ENCODE results near the gene SCYL3.
"Not testable (repeated sequence)": the region's sequence is repeated elsewhere in the genome, so short reads cannot be mapped to it uniquely, and the experiment has no call there.

SCYL3 gene

DNA sequence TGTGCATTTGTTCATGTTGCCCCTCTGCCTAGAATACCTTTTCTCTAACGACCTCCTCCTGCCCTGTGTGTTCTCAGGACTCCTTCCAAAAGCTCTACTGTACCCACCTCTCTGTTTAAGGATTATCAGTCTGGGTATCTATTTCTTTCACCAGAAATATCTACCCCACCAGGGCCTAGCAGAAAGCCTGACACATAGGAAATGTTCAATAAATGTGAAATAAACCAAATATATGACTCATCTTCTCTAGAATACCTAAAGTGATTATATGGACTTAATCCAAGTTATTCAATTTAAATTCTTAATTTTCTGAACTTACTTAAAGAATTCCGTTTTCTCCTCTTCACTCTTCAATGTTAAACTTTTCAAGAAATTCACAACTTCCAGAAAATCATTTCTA, 27.1 kb downstream of the SCYL3 start:
- Histone ChIP-seq H3K36me3 (ENCODE audit: control insufficient read depth, low read depth, low read length) (peaks cover 72% of the 10 kb centered on the region), H3K4me3 (ENCODE audit: low read length) (no peak overlapping the region), H3K9ac (ENCODE audit: low read length) (no peak overlapping the region), H3K9me3 (ENCODE audit: control insufficient read depth, low read depth, low read length) (no peaks in the 10 kb centered on the region), H3K27me3 (ENCODE audit: control insufficient read depth, insufficient read depth, low read length) (no peaks in the 10 kb centered on the region), H3K4me1 (ENCODE audit: control insufficient read depth, low read depth, low read length) (no peaks in the 10 kb centered on the region), H3K27ac (ENCODE audit: low read length) (no peak overlapping the region)

GRCh38 chr1:169864531-169864930, 29.2 kb downstream of the SCYL3 start:
- not testable (repeated sequence) for H3K9me3 ChIP-seq (ENCODE audit: control insufficient read depth, low read depth, low read length); H3K27me3 ChIP-seq (ENCODE audit: control insufficient read depth, insufficient read depth, low read length); H3K27ac ChIP-seq (ENCODE audit: low read length); H3K9ac ChIP-seq (ENCODE audit: low read length); H3K4me1 ChIP-seq (ENCODE audit: control insufficient read depth, low read depth, low read length); H3K4me3 ChIP-seq (ENCODE audit: low read length)
- H3K36me3 ChIP-seq (ENCODE audit: control insufficient read depth, low read depth, low read length) = peaks cover 71% of the 10 kb centered on the region

- Histone ChIP-seq H3K4me1 (ENCODE audit: control insufficient read depth, low read depth, low read length) (no peaks in the 10 kb centered on the region), H3K9ac (ENCODE audit: low read length) (no peak overlapping the region), H3K27me3 (ENCODE audit: control insufficient read depth, insufficient read depth, low read length) (no peaks in the 10 kb centered on the region), H3K9me3 (ENCODE audit: control insufficient read depth, low read depth, low read length) (no peaks in the 10 kb centered on the region), H3K4me3 (ENCODE audit: low read length) (no peak overlapping the region), H3K36me3 (ENCODE audit: control insufficient read depth, low read depth, low read length) (peaks cover 63% of the 10 kb centered on the region), H3K27ac (ENCODE audit: low read length) (no peak overlapping the region)
Observed at GRCh38 chr1:169860750-169861149, 32.9 kb downstream of the SCYL3 start.

DNA sequence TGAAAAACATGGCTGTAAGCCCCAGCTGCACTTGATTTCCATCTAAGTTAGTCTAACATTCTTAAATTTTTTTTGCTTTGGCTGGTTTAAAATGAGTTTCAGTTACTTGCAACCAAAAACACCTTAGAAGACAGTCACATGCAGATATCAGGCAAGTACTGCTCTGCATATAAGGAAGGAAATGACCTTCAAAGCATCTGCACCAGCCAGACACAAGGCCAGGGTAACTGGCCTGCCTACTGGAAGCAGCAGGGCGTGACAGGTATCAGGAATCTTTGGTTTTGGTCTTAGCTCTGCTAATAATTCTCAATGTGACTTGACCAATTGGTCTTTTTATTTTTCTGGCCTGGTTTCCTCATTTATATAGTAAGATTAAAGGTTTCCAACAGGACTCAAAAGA, 33.5 kb downstream of the SCYL3 start:
- Histone ChIP-seq H3K9me3 (ENCODE audit: control insufficient read depth, low read depth, low read length) (no peaks in the 10 kb centered on the region), H3K36me3 (ENCODE audit: control insufficient read depth, low read depth, low read length) (peaks cover 63% of the 10 kb centered on the region), H3K27ac (ENCODE audit: low read length) (no peak overlapping the region), H3K4me3 (ENCODE audit: low read length) (no peak overlapping the region), H3K4me1 (ENCODE audit: control insufficient read depth, low read depth, low read length) (no peaks in the 10 kb centered on the region), H3K27me3 (ENCODE audit: control insufficient read depth, insufficient read depth, low read length) (no peaks in the 10 kb centered on the region), H3K9ac (ENCODE audit: low read length) (no peak overlapping the region)

GRCh38 chr1:169859001-169859400, 34.7 kb downstream of the SCYL3 start:
- Histone ChIP-seq H3K4me1 (ENCODE audit: control insufficient read depth, low read depth, low read length) (no peaks in the 10 kb centered on the region), H3K9ac (ENCODE audit: low read length) (no peak overlapping the region), H3K27me3 (ENCODE audit: control insufficient read depth, insufficient read depth, low read length) (no peaks in the 10 kb centered on the region), H3K36me3 (ENCODE audit: control insufficient read depth, low read depth, low read length) (peaks cover 68% of the 10 kb centered on the region), H3K4me3 (ENCODE audit: low read length) (no peak overlapping the region), H3K27ac (ENCODE audit: low read length) (no peak overlapping the region), H3K9me3 (ENCODE audit: control insufficient read depth, low read depth, low read length) (no peaks in the 10 kb centered on the region)

DNA sequence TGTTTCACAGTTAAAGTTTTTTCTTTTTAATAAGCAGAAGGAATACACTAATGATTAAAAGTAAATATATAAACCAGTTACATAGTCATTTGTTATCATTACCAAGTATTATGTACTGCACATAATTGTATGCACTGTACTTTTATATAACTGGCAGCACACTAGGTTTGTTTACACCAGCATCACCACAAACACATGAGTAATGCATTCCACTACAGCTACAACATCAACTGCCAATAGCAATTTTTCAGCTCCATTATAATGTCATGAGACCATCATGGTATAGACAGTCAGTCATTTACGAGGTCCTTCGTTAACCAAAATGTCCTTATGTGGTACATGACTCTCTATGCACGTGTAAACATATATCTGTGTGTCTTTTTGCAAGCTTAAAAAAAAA, 35.2 kb downstream of the SCYL3 start:
- Histone ChIP-seq H3K27me3 (ENCODE audit: control insufficient read depth, insufficient read depth, low read length) (no peaks in the 10 kb centered on the region), H3K36me3 (ENCODE audit: control insufficient read depth, low read depth, low read length) (peaks cover 68% of the 10 kb centered on the region), H3K4me3 (ENCODE audit: low read length) (no peak overlapping the region), H3K9ac (ENCODE audit: low read length) (no peak overlapping the region), H3K27ac (ENCODE audit: low read length) (no peak overlapping the region), H3K9me3 (ENCODE audit: control insufficient read depth, low read depth, low read length) (no peaks in the 10 kb centered on the region), H3K4me1 (ENCODE audit: control insufficient read depth, low read depth, low read length) (no peaks in the 10 kb centered on the region)

DNA sequence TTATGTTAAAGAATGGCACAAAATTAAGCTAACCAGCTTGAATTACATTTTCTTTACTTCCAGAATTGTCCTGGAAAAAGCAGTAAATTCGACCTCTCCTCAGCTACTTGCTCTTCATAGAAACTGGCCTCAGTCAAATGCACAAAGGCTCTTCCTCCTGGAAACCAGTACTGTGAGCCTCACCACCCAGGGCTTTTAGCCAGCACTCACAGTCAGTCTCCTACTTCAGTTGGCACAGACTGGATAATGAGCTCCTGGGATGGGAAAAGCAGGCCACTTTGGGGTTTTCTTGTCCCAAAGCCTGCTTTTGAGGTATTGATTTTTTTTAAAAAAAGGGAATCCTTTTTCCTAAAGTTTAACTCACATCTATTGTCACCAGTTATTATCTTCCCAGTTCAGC, 40.4 kb downstream of the SCYL3 start:
- Histone ChIP-seq H3K4me1 (ENCODE audit: control insufficient read depth, low read depth, low read length) (no peaks in the 10 kb centered on the region), H3K9me3 (ENCODE audit: control insufficient read depth, low read depth, low read length) (no peaks in the 10 kb centered on the region), H3K27me3 (ENCODE audit: control insufficient read depth, insufficient read depth, low read length) (no peaks in the 10 kb centered on the region), H3K4me3 (ENCODE audit: low read length) (no peak overlapping the region), H3K36me3 (ENCODE audit: control insufficient read depth, low read depth, low read length) (peaks cover 80% of the 10 kb centered on the region), H3K9ac (ENCODE audit: low read length) (no peak overlapping the region), H3K27ac (ENCODE audit: low read length) (no peak overlapping the region)

DNA sequence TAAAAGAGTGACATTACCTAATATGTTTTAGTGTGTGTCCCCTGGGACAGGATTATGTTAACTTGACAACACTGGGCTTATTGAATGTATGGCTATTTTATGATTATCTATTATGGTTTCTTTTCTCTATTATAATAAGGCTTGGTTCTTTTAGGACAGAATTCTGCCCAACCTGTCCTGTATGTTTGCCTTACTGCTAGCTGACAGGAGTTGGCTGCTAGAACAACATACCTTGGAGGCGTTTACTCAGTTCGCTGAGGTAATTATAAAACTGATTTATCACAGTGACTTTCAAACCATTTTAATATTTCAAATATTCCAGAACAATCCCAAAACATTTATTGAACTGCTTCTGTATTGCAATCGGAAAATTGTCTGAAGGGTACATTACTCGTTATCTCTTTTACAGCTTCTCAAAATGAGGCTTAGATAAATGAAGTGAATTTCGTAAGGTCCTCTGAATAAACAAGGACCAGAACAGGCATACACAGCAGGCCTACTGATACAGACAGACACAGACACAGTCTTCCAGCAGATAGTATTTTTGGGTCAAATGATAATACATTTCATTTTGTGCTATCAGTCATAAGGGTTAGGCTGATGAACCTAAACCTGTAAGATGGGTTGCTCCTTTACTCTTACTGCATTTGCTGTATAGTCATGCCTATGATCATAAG, 44.2 kb downstream of the SCYL3 start:
- H3K36me3 ChIP-seq (ENCODE audit: control insufficient read depth, low read depth, low read length) = peaks cover 76% of the 10 kb centered on the region
- no peaks in the 10 kb centered on the region for H3K27me3 ChIP-seq (ENCODE audit: control insufficient read depth, insufficient read depth, low read length)
- no peak overlapping the region for H3K9ac ChIP-seq (ENCODE audit: low read length)
- no peak overlapping the region for H3K4me3 ChIP-seq (ENCODE audit: low read length)
- no peaks in the 10 kb centered on the region for H3K9me3 ChIP-seq (ENCODE audit: control insufficient read depth, low read depth, low read length)
- H3K4me1 ChIP-seq (ENCODE audit: control insufficient read depth, low read depth, low read length) = no peaks in the 10 kb centered on the region
- H3K27ac ChIP-seq (ENCODE audit: low read length) = no peak overlapping the region

GRCh38 chr1:169848456-169848855, 45.2 kb downstream of the SCYL3 start:
- no peak overlapping the region for H3K27ac ChIP-seq (ENCODE audit: low read length)
- no peaks in the 10 kb centered on the region for H3K9me3 ChIP-seq (ENCODE audit: control insufficient read depth, low read depth, low read length)
- no peak overlapping the region for H3K9ac ChIP-seq (ENCODE audit: low read length)
- no peaks in the 10 kb centered on the region for H3K27me3 ChIP-seq (ENCODE audit: control insufficient read depth, insufficient read depth, low read length)
- H3K4me3 ChIP-seq (ENCODE audit: low read length) = no peak overlapping the region
- H3K36me3 ChIP-seq (ENCODE audit: control insufficient read depth, low read depth, low read length) = peaks cover 75% of the 10 kb centered on the region
- no peaks in the 10 kb centered on the region for H3K4me1 ChIP-seq (ENCODE audit: control insufficient read depth, low read depth, low read length)

DNA sequence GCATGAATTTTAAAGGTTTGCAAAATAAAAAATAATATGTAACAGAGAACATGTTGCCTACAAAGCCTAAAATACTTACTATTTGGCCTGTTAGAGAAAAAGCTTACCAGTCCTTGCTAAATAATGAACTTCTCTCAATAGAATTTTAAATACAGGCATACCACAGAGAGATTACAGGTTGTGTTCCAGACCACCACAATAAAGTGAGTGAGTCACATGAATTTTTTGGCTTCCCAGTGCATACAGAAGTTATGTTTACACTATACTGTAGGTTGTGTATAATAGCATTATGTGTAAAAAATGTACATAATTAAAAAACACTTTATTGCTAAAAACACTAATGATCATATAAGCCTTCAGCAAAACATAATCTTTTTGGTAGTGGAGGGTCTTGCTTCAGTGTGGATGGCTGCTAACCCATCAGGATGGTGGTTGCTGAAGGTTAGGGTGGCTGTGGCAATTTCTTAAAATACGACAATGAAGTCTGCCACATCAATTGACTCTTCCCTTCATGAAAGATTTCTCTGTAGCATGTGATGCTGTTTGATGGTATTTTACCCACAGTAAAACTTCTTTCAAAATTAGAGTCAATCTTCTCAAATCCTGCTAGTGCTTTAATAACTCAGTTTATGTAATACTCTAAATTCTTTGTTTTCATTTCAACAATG, 48.6 kb downstream of the SCYL3 start:
- H3K27ac ChIP-seq (ENCODE audit: low read length) = no peak overlapping the region
- no peaks in the 10 kb centered on the region for H3K27me3 ChIP-seq (ENCODE audit: control insufficient read depth, insufficient read depth, low read length)
- peaks cover 62% of the 10 kb centered on the region for H3K36me3 ChIP-seq (ENCODE audit: control insufficient read depth, low read depth, low read length)

DNA sequence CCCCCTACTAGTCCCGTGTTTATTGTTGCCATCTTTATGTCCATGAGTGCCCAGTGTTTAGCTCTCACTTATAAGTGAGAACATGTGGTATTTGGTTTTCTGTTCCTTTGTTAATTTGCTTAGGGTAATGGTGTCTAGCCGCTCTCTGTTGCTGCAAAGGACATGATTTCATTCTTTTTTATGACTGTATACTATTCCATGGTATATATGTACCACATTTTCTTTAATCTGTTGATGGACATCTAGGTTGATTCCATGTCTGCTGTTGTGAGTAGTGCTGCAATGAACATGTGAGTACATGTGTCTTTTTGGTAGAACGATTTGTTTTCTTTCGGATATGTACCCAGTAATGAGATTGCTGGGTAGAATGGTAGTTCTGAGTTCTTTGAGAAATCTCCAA, 54.8 kb downstream of the SCYL3 start:
- Histone ChIP-seq H3K4me3 (ENCODE audit: low read length) (no peak overlapping the region), H3K27ac (ENCODE audit: low read length) (no peak overlapping the region), H3K36me3 (ENCODE audit: control insufficient read depth, low read depth, low read length) (peaks cover 49% of the 10 kb centered on the region), H3K27me3 (ENCODE audit: control insufficient read depth, insufficient read depth, low read length) (no peaks in the 10 kb centered on the region), H3K4me1 (ENCODE audit: control insufficient read depth, low read depth, low read length) (no peaks in the 10 kb centered on the region), H3K9me3 (ENCODE audit: control insufficient read depth, low read depth, low read length) (no peaks in the 10 kb centered on the region), H3K9ac (ENCODE audit: low read length) (no peak overlapping the region)

More for the DNA sequence above, 48.6 kb downstream of the SCYL3 start:
- H3K4me3 ChIP-seq (ENCODE audit: low read length) = no peak overlapping the region
- H3K9ac ChIP-seq (ENCODE audit: low read length) = no peak overlapping the region
- no peaks in the 10 kb centered on the region for H3K4me1 ChIP-seq (ENCODE audit: control insufficient read depth, low read depth, low read length)
- H3K9me3 ChIP-seq (ENCODE audit: control insufficient read depth, low read depth, low read length) = no peaks in the 10 kb centered on the region

- Histone ChIP-seq H3K36me3 (ENCODE audit: control insufficient read depth, low read depth, low read length) (peaks cover 50% of the 10 kb centered on the region), H3K4me1 (ENCODE audit: control insufficient read depth, low read depth, low read length) (no peaks in the 10 kb centered on the region), H3K27ac (ENCODE audit: low read length) (no peak overlapping the region), H3K27me3 (ENCODE audit: control insufficient read depth, insufficient read depth, low read length) (no peaks in the 10 kb centered on the region), H3K9me3 (ENCODE audit: control insufficient read depth, low read depth, low read length) (no peaks in the 10 kb centered on the region), H3K4me3 (ENCODE audit: low read length) (no peak overlapping the region), H3K9ac (ENCODE audit: low read length) (no peak overlapping the region)
Observed at GRCh38 chr1:169836198-169836597, 57.5 kb downstream of the SCYL3 start.
